HG02870 (cell line): Measurements from ENCODE around the gene ACP5.
"Not testable (repeated sequence)": the region's sequence is repeated elsewhere in the genome, so short reads cannot be mapped to it uniquely, and the experiment has no call there.

Source experiments
- ATAC-seq: cut with Tn5 transposase; IDR thresholded peaks from one replicate; pipeline ENCODE4 v1.9.1; 2021; ENCODE audit warnings: mild to moderate bottlenecking, moderate library complexity; ENCODE audit not compliant: unreplicated experiment

ACP5 gene

DNA sequence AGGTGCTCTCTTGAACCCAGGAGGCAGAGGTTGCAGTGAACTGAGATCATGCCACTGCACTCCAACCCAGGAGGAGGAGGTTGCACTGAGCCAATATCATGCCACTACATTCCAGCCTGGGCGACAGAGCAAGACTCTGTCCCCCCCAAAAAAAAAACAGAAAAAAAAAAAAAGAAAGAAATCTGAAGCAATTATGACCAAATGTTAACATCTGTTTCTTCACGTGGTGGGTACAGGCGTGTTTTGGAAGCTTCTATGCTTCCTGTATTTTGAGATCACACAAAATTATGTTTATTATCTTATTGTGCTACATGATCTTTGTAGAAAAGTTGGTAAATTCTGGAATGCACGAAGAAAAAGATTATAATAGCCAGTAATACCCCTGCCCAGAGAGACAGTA is 2.7 kb upstream of the ACP5 start:
- ATAC-seq, result no peak

DNA sequence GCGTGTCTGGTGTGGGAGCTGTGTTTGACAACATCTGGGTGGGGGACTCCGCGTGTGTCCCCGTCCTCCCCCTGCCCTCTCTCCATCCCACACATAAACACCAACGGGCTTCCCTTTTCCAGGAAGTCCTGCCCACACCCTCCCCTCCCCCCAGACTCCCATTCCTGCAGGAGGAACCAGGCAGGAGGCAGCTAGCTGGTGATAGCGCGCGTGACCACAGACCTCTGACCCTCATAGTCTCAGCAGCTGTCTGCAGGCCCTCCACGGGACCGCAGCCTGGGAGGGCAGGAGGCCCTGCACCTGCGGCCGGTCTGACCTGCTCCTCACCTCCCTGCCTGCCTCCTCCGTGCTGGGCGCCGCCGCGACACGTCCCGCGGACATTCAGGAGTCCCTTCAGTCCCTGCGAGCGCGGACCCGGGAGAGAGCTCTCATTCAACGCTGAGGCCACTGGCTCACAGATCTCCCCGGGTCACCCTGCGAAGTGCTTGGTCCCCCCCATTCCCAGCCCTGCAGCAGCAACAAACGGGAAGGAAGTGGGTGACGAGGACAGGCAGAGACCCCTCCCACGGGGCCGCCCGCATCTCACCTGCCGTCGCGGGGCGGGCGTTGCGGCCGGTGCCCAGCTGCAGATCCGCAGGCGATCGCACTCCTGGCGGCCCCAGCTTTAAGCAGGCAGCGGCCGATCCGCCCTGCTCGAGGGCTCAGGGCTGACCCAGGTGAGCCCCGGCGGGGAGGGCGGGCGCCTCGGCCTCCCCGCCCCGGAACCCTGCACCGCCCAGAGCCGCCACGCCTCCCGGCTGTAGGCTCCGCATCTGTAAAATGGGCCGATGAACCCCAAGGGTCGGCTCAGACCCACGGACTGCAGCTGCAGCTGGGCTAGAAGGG is 1.1 kb upstream of the ACP5 start:
- ATAC-seq, result no peak

DNA sequence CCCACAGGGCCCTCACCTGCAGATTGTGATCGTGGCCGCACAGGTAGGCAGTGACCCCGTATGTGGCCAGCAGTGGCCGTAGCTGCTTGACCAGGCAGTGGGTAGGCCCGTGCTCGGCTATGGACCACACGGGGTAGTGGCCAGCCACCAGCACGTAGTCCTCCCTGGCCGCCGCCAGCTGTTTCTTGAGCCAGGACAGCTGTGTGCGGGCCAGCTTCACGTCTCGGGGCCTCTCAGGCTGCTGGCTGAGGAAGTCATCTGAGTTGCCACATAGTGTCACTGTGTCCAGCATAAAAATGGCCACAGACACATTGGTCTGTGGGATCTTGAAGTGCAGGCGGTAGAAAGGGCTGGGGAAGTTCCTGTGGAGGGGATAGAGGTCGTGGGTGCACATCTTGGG is 1.2 kb downstream of the ACP5 start:
- ATAC-seq, result no peak

DNA sequence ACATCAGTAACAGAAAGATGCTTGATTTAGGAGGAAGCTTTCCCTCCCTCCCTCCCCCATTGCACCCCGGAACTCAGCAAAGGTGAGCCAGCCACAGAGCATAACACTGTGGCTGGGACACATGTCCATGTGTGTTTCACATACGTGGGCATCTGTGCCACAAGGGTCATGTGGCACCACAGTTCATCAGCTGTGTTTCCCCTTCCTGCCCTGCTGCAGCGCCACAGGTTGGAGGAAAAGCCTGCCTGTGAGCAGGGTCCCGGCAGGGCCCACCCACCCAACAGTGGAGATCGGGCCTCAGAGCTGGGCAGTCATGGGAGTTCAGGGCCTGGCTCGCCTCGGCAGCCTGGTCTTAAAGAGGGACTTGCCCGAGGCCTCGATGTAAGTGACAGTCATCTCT is 2.8 kb downstream of the ACP5 start:
- ATAC-seq, result no peak

DNA sequence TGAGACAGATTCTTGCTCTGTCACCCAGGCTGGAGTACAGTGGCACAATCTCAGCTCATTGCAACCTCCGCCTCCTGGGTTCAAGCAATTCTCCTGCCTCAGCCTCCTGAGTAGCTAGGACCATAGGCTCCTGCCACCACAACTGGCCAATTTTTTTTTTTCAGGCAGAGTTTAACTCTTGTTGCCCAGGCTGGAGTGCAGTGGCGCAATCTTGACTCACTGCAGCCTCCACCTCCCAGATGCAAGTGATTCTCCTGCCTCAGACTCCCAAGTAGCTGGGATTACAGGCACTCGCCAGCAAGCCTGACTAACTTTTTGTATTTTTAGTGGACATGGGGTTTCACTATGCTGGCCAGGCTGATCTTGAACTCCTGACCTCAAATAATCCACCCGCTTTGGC is 3.7 kb downstream of the ACP5 start:
- ATAC-seq, result not testable (repeated sequence)

DNA sequence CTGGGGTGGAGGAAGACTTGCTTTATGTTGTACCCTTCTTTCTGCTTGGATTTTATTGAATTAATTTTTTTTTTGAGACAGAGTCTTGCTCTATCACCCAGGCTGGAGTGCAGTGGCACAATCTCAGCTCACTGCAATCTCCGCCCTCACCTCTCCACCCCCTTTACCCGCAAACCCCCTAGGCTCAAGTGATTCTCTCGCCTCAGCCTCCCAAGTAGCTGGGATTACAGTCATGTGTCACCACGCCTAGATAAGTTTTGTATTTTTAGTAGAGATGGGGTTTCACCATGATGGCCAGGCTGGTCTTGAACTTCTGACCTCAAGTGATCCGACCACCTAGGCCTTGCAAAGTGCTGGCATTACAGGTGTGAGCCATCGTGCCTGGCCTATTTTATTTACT is 4.1 kb downstream of the ACP5 start:
- not testable (repeated sequence) for ATAC-seq

DNA sequence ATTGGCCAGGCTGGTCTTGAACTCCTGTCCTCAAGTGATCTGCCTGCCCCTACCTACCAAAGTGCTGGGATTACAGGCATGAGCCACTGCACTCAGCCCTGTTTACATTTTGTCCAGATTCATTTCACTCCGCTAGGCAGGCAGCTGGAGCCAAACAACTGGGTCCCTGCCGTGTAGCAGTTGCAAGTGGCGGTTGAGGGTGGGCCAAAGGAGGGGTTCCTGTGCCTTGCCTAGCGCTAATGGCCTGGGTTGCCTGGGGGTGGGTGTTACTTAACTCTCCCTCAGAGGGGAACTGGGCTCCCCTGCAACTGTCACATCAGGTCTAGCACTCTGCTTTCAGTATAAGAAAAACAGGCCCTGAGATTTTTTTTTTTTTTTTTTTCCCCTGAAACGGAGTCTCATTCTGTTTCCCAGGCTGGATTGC is 7.4 kb downstream of the ACP5 start:
- ATAC-seq, result no peak

DNA sequence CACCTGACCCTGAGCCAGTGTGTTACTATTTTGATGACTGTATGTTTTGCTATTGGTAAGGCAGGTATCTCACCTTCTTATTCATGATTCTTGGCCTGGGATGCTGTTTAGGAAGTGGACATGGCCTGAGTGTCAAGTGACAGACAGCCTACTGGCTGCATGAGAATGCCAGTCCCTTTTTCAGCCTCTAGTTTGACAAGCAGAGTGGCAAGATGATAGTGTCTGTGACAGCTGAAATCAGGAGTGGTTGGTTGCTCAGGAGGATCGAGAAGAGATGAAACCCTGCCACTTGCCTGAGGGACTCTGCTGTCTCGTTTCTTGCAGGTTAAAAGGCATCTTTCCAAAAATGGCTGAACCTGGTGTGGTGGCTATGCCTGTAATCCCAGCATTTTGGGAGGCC is 11.3 kb downstream of the ACP5 start:
- no peak for ATAC-seq

DNA sequence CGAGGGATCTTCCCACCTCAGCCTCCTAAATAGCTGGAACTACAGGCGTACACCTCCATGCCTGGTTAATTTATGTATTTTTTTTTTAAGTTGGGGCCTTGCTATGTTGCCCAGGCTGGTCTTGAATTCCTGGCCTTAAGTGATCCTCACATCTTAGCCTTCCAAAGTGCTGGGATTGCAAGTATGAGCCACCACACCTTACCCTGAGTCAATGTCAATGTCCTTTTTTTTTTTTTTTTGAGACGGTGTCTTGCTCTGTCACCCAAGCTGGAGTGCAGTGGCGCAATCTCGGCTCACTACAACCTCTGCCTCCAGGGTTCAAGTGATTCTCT is 11.8 kb downstream of the ACP5 start:
- not testable (repeated sequence) for ATAC-seq

DNA sequence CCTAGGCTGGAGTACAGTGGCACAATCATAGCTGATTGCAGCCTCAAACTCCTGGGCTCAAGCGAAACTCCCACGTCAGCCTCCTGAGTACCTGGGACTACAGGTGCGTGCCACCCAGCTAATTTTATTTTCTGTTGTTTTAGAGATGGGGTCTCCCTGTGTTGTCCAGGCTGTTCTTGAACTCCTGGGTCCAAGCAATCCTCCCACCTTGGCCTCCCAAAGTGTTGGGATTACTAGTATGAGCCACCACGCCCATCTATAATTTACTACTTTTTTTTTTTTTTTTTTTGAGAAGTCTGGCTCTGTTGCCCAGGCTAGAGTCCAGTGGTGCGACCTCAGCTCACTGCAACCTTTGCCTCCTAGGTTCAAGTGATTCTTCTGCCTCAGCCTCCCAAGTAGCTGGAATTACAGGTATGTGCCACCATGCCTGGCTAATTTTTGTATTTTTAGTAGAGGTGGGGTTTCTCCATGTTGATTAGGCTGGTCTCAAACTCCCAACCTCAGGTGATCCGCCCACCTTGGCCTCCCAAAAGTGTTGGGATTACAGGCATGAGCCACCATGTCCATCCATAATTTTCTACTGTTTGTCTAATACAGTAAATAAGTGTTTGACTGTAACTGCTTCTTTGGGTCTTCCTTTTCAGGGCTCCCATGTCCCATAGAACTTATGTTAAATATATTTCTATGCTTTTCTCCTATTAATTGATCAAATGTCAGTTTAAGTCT is 13.2 kb downstream of the ACP5 start:
- not testable (repeated sequence) for ATAC-seq

DNA sequence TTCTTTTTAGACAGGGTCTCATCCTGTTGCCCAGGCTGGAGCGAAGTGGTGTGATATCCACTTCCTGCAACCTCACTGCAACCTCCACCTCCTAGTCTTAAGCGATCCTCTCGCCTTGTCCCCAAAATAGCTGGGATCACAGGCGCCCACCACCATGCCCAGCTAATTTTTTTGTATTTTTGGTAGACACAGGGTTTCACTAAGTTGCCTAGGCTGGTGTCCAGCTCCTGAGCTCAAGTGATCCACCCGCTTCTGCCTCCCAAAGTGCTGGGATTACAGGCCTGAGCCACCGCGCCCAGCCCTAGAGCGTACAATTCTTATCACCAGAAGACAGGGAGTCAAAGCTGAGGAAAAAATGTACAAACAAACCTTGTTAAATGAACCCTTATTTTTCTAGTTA is 13.9 kb downstream of the ACP5 start:
- ATAC-seq, result no peak

DNA sequence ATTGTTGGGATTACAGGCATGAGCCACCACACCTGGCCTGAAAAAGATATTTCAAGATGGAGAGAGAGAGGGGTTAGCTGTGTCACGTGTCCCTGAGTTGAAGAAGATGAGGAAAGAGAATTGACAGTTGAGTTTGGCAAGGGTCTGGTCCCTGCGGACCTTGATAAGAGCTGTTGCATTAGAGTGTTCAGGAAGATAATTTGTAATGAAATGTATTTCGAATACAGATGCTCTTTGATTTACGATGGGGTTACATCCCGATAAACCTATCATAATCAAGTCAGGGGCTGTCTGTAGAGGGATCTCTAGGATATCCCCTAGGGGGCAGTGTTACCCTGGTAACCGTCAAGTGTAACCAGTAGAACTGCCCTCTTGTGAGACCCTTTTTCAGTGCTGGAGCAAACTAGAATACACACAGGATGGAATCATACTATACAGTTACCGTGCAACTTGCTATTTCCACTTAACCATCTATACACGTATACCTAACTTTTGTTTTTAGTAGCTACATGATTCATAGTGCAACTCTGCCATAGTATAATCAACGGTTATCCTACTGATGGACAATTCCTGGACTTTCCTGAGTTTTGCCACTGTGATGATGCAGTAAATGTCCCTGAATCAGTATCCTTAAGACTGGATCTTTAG is 16.9 kb downstream of the ACP5 start:
- no peak for ATAC-seq

DNA sequence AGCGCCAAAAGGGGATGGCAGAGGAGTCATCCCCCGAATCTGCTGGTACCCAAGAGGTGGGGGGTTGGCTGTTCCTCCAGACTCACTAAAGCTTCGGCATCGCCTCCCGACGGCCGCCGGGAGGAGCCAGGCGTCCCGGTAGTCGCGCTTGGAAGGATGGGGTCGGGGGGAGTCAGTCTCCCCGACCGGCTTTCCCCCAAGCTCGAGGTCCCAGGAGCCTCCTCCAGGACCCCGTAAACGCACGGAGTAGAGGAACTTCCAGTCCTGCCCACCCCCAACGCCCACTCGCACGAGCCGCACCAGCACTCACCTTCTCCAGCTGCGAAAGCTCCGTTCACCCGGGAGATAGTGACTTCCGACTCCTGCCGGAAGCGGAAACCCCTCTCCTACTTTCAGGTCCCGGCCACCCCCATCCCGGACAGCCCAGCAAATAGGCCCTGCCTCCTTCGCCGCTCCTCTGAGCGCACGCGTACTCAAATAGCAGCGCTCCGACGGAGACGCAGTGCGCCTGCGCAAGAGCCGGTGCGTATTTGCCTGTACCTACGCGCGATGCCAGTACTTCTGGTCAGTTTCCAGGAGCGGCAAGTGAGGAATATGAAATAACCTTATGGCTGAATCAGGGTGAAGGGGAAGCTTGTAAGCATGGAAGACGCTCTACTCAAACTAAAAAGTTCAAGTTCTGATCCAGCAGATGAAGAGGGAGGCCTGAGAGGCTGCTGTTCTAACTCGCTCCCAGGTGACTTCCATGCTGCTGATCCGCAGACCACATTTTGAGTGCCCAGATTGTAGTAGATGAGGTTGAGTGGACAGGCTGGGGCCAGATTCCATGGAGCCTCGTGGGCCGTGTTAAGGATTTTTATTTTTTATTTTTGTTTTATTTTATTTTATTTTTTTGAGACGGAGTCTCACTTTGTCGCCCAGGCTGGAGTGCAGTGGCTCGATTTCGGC is 18.3 kb downstream of the ACP5 start, which contains the start of gene ELOF1:
Gene ELOF1 (minus strand): TSS at position 350 of the 948 bp plus-strand sequence. CDS start 4,883 bp downstream, outside the sequence.
- ATAC-seq, result peak; percentile 82

DNA sequence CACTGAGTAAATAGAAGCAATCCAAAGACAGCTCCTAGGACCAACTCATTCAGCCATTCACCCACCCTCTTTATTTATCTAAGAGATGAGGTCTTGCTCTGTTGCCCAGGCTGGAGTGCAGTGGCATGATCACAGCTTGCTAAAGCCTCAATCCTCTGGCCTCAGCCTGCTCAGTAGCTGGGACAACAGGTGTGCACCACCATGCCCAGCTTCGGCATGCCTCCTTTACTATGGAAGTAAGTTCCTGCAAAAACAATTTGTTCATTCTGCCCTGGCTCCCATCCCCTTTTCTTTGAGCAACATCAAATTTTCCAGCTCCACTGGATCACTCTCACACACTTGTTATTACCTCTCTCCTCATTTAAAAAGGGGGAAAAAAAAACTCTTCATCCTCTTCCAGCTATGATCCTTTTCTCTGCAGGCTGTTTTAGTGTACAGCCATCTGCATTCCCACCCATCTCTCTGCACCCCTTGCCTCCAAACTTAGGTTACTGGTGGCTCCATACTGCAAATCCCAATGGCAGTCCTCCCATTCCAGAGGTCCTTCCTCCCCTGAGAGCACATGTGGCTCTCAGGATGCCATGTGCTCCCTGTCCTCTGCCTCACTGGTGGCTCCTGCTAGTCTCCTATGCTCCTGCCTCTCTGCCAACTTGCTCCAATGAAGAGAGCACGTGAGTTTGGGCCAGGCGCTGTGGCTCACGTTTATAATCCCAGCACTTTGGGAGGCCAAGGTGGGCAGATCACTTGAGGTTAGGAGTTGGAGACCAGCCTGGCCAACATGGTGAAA is 20.6 kb downstream of the ACP5 start:
- no peak for ATAC-seq

DNA sequence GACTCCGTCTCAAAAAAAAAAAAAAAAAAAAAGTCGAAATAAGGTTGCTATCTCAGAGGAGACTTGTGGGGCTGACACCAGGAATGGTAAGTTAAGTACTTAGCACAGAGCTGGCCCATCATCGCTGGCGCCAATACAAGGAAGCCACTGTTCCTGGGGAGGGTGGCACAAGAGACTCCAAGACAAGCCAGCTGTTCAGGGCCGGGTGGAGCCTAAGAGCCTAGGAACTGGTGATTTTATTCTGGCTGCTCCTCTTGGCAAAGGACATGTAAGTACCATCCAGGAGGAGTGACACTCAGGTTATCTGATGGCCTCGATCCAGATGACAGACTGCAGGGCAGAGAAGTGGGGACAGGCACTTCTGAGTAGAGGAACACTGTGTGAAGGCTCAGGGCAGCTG is 22.2 kb downstream of the ACP5 start:
- ATAC-seq, result no peak

DNA sequence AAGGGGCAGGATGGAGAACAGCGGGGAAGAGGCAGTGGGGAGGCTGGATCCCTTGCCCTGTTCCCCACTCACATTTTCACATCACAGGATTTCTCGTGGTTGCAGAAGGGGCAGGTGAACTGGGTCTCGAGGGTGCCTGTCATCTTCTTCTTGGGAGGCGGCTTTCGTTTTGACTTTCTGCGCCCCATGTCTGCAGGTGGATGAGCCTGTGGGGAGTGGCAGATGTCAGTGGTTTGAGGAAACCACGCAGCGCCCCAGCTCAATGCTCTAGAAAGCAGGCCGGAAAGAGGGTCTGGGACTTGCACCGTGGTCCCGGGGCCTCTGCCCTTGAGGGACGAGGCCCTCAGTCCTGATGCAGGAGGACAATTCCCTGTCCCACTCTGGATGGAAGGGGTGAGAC is 23.3 kb downstream of the ACP5 start:
- no peak for ATAC-seq

DNA sequence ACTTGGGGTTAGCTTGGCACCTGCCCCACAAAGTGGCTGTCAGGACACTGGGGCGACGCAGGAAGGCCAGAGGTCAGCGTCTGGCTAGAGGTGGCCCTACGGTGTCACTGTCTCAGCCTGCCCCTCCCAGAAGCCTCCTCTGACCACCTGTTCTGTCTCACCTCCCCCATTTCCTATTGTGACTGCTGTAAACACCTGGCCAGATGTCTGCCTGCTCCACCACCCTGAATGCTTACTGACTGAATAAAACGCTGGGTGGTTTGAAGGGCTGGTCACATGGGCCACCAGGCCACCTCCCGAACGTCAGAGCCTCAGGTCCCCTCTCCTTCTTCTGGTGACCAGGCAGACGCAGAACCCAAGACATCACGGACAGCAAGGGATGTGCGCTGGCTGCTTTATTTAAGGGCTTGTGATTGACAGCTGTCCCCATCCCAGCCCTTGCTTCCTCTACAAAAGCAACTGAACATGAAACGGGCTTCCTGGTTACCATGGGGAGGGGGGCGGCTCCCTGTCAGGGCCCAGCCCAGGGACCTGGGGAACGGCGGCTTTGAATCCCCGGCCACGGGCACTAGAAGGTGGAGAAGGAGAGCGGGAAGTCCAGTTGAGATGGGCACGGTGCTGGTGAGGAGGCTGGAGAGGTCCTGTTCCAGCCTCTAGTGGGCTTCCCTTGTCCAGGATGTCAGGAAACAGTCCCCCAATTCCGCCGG is 24.6 kb downstream of the ACP5 start:
- no peak for ATAC-seq

DNA sequence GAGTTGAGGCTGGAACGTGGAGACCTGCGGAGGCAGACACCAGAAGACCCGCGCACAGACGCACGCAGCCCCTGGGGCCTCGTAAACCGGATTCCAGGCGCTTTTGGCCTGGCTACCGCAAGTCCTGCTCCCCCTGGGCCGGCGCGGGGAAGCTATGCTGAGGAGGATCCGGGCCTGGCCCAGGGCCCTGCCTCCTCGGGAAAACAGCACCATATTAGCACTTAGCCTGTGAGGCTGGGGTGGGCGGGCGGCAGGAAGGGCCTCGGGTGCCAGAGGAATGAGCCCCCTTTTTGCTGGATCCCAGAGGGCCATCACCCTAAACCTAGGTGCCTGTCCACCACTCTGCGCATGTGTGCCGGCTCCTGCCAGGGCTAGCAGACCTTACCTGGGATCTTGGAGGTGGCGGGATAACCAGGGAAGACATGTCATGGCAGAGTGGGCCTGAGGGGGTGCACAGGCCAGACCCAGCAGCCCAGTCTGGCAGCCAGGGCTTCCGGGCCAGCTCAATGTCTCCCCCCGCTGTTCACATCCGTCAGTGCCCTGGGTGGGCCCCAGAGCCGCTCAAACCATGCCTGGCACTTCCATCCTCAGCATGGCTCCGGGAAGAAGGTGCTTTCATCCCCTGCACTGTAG is 25.7 kb downstream of the ACP5 start:
- no peak for ATAC-seq

DNA sequence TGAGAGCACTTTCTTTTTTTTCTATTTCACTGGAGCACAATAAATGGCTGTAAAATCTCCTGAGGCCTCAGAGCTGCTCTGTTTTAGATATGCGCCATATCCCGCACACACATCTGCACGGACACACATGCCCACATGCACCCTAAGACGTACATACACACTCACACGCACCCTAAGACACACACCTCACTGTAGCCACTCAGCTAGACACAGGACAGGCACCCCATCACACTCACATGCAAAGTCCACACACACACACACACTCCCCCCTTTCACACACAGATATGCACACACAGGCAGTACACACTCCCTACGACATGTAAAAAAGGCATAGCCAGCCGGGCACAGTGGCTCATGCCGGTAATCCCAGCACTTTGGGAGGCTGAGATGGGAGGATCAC is 27.2 kb downstream of the ACP5 start:
- no peak for ATAC-seq
